Caco-2 (cell line): Measurements from ENCODE around the gene IL22RA1. TPM values are rescaled to one million over a fixed set of nuclear protein-coding genes. Genes with fewer than 3 reads are reported as not detected.

Experiments
- BruUV-seq: library from RNA; stranded (reverse); fragments of 400-500 nt; replicated peaks from 2 replicates; lab custom pipeline; 2021; lab: Mats Ljungman, UMichigan
- CTCF ChIA-PET: fragments of 300-600 bp; sonication (Branson Sonifier 250); formaldehyde crosslinking; loops from one replicate; lab custom pipeline; 2022; ENCODE audit warnings: antibody characterized with exemption; lab: Charles Lee
- POLR2A ChIA-PET: fragments of 300-600 bp; sonication (Branson Sonifier 250); formaldehyde crosslinking; loops from one replicate; lab custom pipeline; 2022; ENCODE audit warnings: antibody characterized with exemption; lab: Charles Lee
- DNase-seq, 2 experiments: peaks; one replicate each; pipeline versions ENCODE4 v3.0.0 to v3.0.0-alpha.2; 2020 to 2022
- H3K27me3 ChIP-seq: replicated peaks from 2 replicates; pipeline ENCODE4 v1.6.0; 2011; ENCODE audit warnings: low read length; ENCODE audit not compliant: control insufficient read depth, insufficient read depth
- H3K36me3 ChIP-seq: 2 replicates; pipeline ENCODE4 v1.5.1; 2011; ENCODE audit warnings: low read length; ENCODE audit not compliant: control insufficient read depth, insufficient read depth
- H3K4me1 ChIP-seq: fragments of 250-450 bp; sonication (Bioruptor Pico); 2 replicates; pipeline ENCODE4 v1.5.1; 2020; ENCODE audit warnings: mild to moderate bottlenecking
- H3K4me3 ChIP-seq: 2 replicates; pipeline ENCODE4 v1.5.1; 2011; ENCODE audit warnings: low read depth, mild to moderate bottlenecking, control low read depth, low read length
- H3K9me3 ChIP-seq: fragments of 250-450 bp; sonication (Bioruptor Pico); 2 replicates; pipeline ENCODE4 v1.5.1; 2020; ENCODE audit warnings: mild to moderate bottlenecking, moderate library complexity
- H3K27ac Mint-ChIP-seq: one replicate; pipeline ENCODE4 v1.8.0; 2022; ENCODE audit warnings: mixed read lengths; ENCODE audit not compliant: unreplicated experiment
- H3K27me3 Mint-ChIP-seq: one replicate; pipeline ENCODE4 v1.8.0; 2022; ENCODE audit warnings: mixed read lengths; ENCODE audit not compliant: insufficient read depth, unreplicated experiment
- H3K36me3 Mint-ChIP-seq: one replicate; pipeline ENCODE4 v1.8.0; 2022; ENCODE audit warnings: mild to moderate bottlenecking, mixed read lengths; ENCODE audit not compliant: insufficient read depth, unreplicated experiment
- H3K4me1 Mint-ChIP-seq: one replicate; pipeline ENCODE4 v1.8.0; 2022; ENCODE audit warnings: low read depth, mixed read lengths; ENCODE audit not compliant: unreplicated experiment
- H3K4me3 Mint-ChIP-seq: one replicate; pipeline ENCODE4 v1.8.0; 2022; ENCODE audit warnings: mild to moderate bottlenecking, moderate library complexity, mixed read lengths; ENCODE audit not compliant: unreplicated experiment
- H3K9me3 Mint-ChIP-seq: one replicate; pipeline ENCODE4 v1.8.0; 2022; ENCODE audit warnings: mixed read lengths; ENCODE audit not compliant: unreplicated experiment
- CTCF ChIP-seq, 2 experiments: fragments of 200-600 bp in 1 of 2; IDR thresholded peaks; 1 replicate in 1 of 2; 2 replicates in 1 of 2; pipeline versions ENCODE4 v1.5.1 to v1.8.0; 2011 to 2022; ENCODE audit warnings: antibody characterized with exemption in 1 of 2, control low read depth in 1 of 2, inconsistent platforms in 1 of 2, low read depth in 1 of 2, low read length in 1 of 2, mild to moderate bottlenecking in 1 of 2, moderate library complexity in 1 of 2; ENCODE audit not compliant: insufficient read depth in 1 of 2, severe bottlenecking in 1 of 2, unreplicated experiment in 1 of 2
- intact Hi-C: fragments of 100-400 bp; cut with micrococcal nuclease; formaldehyde crosslinking; loops from one replicate; pipeline ENCODE4 v1.10.0; 2022; ENCODE audit not compliant: unreplicated experiment
- total RNA-seq: library from RNA; stranded (reverse); gene quantifications from 2 replicates; pipeline ENCODE4 v1.2.3, GENCODE V29; 2022

Gene IL22RA1
- total RNA-seq, 1 experiment from 2014 or later = 2.5 TPM

GRCh38 chr1:24069817-24070216, 73.1 kb downstream of the IL22RA1 start:
- no peaks in the 10 kb centered on the region for H3K27me3 Mint-ChIP-seq
- Histone ChIP-seq H3K9me3 (no peaks in the 10 kb centered on the region), H3K4me3 (no peak overlapping the region), H3K36me3 (no peaks in the 10 kb centered on the region), H3K4me1 (no peaks in the 10 kb centered on the region), H3K27me3 (no peaks in the 10 kb centered on the region)
- no TSS peak for BruUV-seq
- no peaks in the 10 kb centered on the region for H3K4me1 Mint-ChIP-seq
- no peaks in the 10 kb centered on the region for H3K9me3 Mint-ChIP-seq
- ChIA-PET CTCF (no interaction called here), POLR2A (no interaction called here)
- H3K36me3 Mint-ChIP-seq = no peaks in the 10 kb centered on the region
- intact Hi-C loops = no loop called here
- TF ChIP-seq CTCF (IDR thresholded peaks at IDR 0.05; ENCODE audit: insufficient read depth in 1 of 2, low read depth in 1 of 2, low read length in 1 of 2, severe bottlenecking in 1 of 2, unreplicated experiment in 1 of 2) = no peak
- H3K4me3 Mint-ChIP-seq = no peak overlapping the region
- H3K27ac Mint-ChIP-seq = no peak overlapping the region
- DNase-seq = no peak

Other genes with a start within 250 kb of the IL22RA1 start
- not detected in 2 replicates for gene CNR2, start 229.8 kb downstream of the IL22RA1 start, total RNA-seq
- gene PNRC2, start 183.3 kb downstream of the IL22RA1 start, total RNA-seq = 89.8 and 93.7 TPM in 2 replicates
- 128 and 133 TPM in 2 replicates for gene SRSF10, start 162.8 kb downstream of the IL22RA1 start, total RNA-seq
- not detected in 2 replicates for gene MYOM3, start 31.0 kb downstream of the IL22RA1 start, total RNA-seq
- gene IFNLR1, start 44.1 kb upstream of the IL22RA1 start, total RNA-seq = 5.4 and 6.1 TPM in 2 replicates
- gene GRHL3, start 176.2 kb upstream of the IL22RA1 start, total RNA-seq = 2.3 and 2.7 TPM in 2 replicates